SJSA1 (cell line): ENCODE measurements around the gene CCDC50. TPM values are rescaled to one million over a fixed set of nuclear protein-coding genes. Genes with fewer than 3 reads are reported as not detected.

ENCODE experiments used
- DNase-seq, 2 experiments: peaks; one replicate each; pipeline ENCODE4 v3.0.0-alpha.2; 2015 to 2020; ENCODE audit warnings: low spot score in 2 of 2, low read depth in 1 of 2
- H3K27ac ChIP-seq: fragments of 250-450 bp; sonication (Bioruptor Pico); 2 replicates; pipeline ENCODE4 v1.5.1; 2020; ENCODE audit warnings: mild to moderate bottlenecking, moderate library complexity
- H3K27me3 ChIP-seq: fragments of 250-450 bp; sonication (Bioruptor Pico); replicated peaks from 2 replicates; pipeline ENCODE4 v1.5.1; 2020; ENCODE audit warnings: mild to moderate bottlenecking, moderate library complexity
- H3K36me3 ChIP-seq: fragments of 250-450 bp; sonication (Bioruptor Pico); 2 replicates; pipeline ENCODE4 v1.5.1; 2020; ENCODE audit warnings: mild to moderate bottlenecking
- H3K4me1 ChIP-seq: fragments of 250-450 bp; sonication (Bioruptor Pico); replicated peaks from 2 replicates; pipeline ENCODE4 v1.6.1; 2021; ENCODE audit warnings: mild to moderate bottlenecking
- H3K4me3 ChIP-seq: fragments of 250-450 bp; sonication (Bioruptor Pico); 2 replicates; pipeline ENCODE4 v1.5.1; 2020; ENCODE audit warnings: mild to moderate bottlenecking
- H3K9me3 ChIP-seq: fragments of 250-450 bp; sonication (Bioruptor Pico); replicated peaks from 2 replicates; pipeline ENCODE4 v1.5.1; 2020; ENCODE audit warnings: mild to moderate bottlenecking
- total RNA-seq: library from RNA; depleted of rRNA; stranded (reverse); fragments of >200 nt; shearing (Covaris generic); gene quantifications from 2 replicates; pipeline ENCODE4 v1.2.3, GENCODE V29; 2014

Gene CCDC50
- total RNA-seq, 1 experiment from 2014 or later = 132 TPM

DNA sequence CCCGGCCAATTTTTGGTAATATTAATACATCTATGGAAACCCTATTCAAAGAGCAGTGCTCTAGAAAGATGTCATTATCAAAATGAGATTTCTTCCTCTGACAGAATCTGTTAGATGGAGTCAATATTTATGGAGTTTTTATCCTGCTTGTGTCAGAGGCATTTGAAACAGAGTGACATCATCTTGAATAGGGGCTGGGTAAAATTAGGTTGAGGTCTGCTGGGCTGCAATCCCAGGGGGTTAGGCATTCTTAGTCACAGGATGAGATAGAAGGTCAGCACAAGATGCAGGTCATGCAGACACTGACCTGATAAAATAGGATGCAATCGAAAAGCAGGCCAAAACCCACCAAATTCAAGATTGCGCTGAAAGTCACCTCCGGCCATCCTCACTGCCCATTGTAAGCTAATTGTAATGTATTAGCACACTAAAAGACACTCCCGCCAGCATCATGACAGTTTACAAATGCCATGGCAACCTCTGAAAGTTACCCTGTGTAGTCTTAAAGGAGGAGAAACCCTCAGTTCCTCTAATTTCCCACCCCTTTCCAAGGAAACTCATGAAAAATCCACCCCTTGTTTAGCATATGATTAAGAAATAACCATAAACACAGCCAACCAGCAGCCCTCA is 27.3 kb upstream of the CCDC50 start:
- Histone ChIP-seq H3K27me3 (no peaks in the 10 kb centered on the region), H3K4me1 (no peaks in the 10 kb centered on the region)
- no peak for DNase-seq

DNA sequence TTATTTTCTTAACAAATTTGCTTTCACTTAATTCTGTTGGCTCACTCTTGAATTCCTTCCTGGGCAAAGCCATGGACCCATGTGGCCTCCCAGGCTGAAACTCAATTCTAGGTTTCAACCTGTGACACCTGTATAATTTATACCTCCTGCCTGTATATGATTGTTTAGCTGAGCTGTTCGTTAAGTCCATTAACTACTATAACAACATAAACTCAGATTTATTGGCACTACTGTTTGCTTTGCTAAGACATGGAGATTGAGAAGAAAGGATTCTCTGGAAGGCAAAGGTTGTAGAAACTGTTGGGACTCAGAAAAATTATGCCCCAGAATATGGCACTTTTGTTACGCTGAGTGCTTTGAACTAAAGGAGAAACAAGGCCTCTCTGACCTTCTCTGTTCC is 26.7 kb upstream of the CCDC50 start:
- Histone ChIP-seq H3K4me3 (no peak overlapping the region), H3K4me1 (no peaks in the 10 kb centered on the region), H3K9me3 (no peaks in the 10 kb centered on the region), H3K36me3 (no peaks in the 10 kb centered on the region), H3K27me3 (no peaks in the 10 kb centered on the region), H3K27ac (no peak overlapping the region)
- no peak for DNase-seq

More for the DNA sequence above, 27.3 kb upstream of the CCDC50 start:
- Histone ChIP-seq H3K9me3 (no peaks in the 10 kb centered on the region), H3K27ac (no peak overlapping the region), H3K36me3 (no peaks in the 10 kb centered on the region), H3K4me3 (no peak overlapping the region)

DNA sequence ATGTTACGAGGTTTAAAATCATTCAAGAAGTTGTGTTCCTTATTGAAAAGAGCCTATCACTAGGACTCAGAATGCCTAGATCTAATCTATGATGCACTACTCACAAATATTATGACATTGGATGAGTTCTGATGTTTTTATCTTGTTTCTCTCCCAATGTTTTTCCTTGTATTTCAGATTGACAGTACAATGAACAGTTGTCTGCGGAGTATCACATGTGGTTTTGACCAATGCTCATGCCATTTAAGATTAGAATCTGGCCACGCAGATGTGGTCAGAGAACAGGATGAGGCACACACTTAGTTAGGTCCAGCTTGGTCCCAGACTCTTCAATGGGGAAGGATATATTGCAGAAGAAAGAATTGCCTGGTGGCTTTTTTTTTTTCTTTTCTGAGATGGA is 25.6 kb upstream of the CCDC50 start:
- no peak for DNase-seq
- no peak overlapping the region for H3K27ac ChIP-seq
- H3K9me3 ChIP-seq = no peaks in the 10 kb centered on the region
- no peaks in the 10 kb centered on the region for H3K27me3 ChIP-seq
- no peaks in the 10 kb centered on the region for H3K4me1 ChIP-seq
- no peaks in the 10 kb centered on the region for H3K36me3 ChIP-seq
- H3K4me3 ChIP-seq = no peak overlapping the region

DNA sequence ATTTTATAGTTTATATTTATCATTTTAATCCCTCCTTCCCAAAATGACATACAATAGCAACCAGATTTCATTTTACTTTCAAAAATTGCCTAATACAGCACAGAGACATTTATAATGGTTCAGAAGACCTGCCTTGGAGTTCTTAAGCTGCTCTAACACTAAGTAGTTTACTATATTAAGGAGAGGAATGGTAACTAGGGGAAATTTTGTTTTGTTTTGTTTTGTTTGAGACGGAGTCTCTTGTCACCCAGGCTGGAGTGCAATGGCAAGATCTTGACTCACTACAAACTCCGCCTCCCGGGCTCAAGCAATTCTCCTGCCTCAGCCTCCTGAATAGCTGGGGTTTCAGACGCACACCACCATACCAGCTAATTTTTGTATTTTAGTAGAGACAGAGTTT is 22.8 kb upstream of the CCDC50 start:
- H3K27me3 ChIP-seq = no peaks in the 10 kb centered on the region
- DNase-seq = no peak
- H3K4me1 ChIP-seq = no peaks in the 10 kb centered on the region
- H3K27ac ChIP-seq = no peak overlapping the region
- H3K4me3 ChIP-seq = no peak overlapping the region
- no peaks in the 10 kb centered on the region for H3K36me3 ChIP-seq
- H3K9me3 ChIP-seq = no peaks in the 10 kb centered on the region

DNA sequence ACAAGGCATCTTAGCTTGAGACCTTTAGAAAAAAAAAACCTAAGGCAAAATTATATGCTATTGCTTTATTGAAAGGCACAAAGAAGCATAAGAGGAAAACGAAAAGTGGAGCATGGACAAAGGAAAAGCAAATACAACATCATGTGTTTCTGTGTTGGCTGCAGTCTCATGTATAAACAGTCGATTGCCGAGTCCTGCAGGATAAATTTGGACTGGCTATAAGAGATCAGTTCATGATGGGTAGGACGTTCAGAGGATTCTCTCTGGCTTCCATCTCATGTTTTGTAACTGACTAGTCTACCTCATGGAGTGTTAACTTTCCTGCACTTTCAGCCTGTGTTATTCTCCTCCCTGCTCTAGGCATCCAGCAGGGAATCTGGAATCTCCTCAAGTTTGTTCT is 21.9 kb upstream of the CCDC50 start:
- Histone ChIP-seq H3K9me3 (no peaks in the 10 kb centered on the region), H3K36me3 (no peaks in the 10 kb centered on the region), H3K4me3 (no peak overlapping the region), H3K4me1 (no peaks in the 10 kb centered on the region), H3K27ac (no peak overlapping the region), H3K27me3 (no peaks in the 10 kb centered on the region)
- DNase-seq = no peak

DNA sequence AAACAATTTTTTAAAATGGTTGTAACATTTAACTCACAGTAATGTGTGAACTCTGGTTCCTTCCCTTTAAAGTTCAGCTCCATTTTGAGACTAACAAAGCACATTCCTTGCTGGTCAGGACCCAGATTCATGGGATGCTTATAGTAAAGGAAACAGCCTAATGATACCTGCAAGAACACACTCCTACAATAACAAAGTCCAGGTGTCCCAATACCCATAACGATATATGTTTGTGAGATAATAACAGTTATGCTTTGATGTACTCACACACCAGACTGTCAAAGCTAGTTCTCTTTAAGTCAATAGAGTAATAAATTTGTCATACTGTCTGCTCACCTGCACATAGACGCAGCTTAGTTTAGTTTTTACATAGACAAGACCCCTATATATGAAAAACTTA is 15.9 kb upstream of the CCDC50 start:
- Histone ChIP-seq H3K36me3 (no peaks in the 10 kb centered on the region), H3K4me1 (no peaks in the 10 kb centered on the region), H3K27ac (no peak overlapping the region), H3K27me3 (no peaks in the 10 kb centered on the region), H3K4me3 (no peak overlapping the region), H3K9me3 (no peaks in the 10 kb centered on the region; the same call in 1 of the 2 replicates)
- DNase-seq = no peak

DNA sequence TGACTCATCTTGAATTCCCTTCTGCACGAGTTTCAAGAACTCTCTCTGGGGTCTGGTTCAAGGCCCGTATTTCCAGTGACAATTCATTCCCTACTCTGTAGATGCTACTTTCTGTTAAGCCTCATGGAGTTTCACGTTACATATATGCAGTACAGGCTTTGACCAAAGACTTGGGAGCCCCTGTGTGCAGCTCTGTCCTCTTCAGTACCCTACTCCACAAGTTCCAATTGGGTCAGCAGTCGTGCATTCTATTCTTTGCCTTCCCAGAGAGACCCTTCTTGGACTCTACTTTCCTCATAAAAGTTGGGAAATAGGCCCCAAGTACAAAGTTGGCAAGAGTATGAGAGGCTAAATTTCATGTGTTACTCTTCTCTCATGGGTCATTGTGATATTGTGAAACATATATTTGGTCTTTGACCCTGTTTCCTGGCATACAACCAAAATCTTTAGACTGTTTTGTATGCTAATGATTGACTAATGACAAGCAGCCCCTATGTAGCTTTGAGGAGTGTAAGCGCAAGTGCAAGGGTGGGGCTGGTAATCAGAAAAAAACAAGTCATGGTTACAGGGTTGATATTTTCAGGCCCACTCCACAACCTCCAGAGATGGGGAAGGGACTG is 15.0 kb upstream of the CCDC50 start:
- no peak for DNase-seq
- Histone ChIP-seq H3K27me3 (no peaks in the 10 kb centered on the region), H3K4me3 (no peak overlapping the region)

DNA sequence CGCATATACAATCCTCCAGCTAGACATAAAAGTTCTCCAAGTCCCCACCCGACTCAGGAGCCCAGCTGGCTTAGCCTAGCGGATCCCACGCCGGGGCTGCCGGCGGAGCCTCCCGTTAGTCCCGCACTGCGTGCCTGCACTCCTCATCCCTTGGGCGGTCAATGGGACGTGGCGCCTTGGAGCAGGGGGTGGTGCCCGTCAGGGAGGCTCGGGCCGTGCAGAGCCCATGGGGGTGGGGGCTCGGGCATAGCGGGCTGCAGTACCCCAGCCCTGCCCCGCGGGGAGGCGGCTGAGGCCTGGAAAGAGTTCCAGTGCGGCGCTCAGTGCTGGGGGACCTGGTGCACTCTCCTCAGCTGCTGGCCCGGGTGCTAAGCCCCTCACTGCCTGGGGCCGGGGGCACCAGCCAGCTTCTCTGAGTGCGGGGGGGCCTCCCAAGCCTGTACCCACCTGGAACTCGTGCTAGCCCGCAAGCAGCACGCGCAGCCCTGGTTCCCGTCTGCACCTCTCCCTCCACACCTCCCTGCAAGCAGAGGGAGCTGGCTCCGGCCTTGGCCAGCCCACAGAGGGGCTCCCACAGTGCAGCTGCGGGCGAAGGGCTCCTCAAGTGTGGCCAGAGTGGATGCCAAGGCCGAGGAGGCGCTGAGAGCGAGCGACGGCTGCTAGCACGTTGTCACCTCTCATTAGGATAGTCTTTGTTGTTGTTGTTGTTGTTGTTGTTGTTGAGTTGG is 12.2 kb upstream of the CCDC50 start:
- no peaks in the 10 kb centered on the region; the same call in 1 of the 2 replicates for H3K9me3 ChIP-seq
- H3K36me3 ChIP-seq = no peaks in the 10 kb centered on the region
- no peak overlapping the region for H3K4me3 ChIP-seq
- no peaks in the 10 kb centered on the region for H3K27me3 ChIP-seq
- H3K4me1 ChIP-seq = no peaks in the 10 kb centered on the region
- H3K27ac ChIP-seq = no peak overlapping the region
- DNase-seq = no peak

More for the DNA sequence above, 15.0 kb upstream of the CCDC50 start:
- no peaks in the 10 kb centered on the region; the same call in 1 of the 2 replicates for H3K9me3 ChIP-seq
- H3K4me1 ChIP-seq = no peaks in the 10 kb centered on the region
- H3K36me3 ChIP-seq = no peaks in the 10 kb centered on the region
- no peak overlapping the region for H3K27ac ChIP-seq

DNA sequence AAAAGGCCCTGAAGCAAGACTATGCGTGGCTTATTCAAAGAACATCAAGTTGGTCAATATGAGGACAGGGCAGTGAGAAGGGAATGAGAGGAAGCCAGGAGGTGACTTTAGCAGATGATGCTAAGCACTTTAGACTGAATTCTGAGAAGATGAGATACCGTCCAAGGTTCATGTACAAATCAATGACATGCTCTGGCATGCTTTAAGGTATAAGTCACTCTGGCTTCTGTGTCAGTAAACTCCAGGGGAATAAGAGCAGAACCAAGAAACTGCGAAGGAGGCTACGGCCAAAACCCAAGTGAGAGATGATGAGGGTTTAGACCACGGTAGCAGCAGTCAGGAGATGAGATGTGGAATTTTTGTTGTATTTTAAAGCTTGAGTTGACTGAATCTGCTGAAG is 8.9 kb upstream of the CCDC50 start:
- Histone ChIP-seq H3K4me1 (no peaks in the 10 kb centered on the region), H3K4me3 (no peak overlapping the region), H3K27ac (no peak overlapping the region), H3K27me3 (no peaks in the 10 kb centered on the region), H3K36me3 (no peaks in the 10 kb centered on the region), H3K9me3 (no peaks in the 10 kb centered on the region; the same call in 1 of the 2 replicates)
- no peak for DNase-seq

DNA sequence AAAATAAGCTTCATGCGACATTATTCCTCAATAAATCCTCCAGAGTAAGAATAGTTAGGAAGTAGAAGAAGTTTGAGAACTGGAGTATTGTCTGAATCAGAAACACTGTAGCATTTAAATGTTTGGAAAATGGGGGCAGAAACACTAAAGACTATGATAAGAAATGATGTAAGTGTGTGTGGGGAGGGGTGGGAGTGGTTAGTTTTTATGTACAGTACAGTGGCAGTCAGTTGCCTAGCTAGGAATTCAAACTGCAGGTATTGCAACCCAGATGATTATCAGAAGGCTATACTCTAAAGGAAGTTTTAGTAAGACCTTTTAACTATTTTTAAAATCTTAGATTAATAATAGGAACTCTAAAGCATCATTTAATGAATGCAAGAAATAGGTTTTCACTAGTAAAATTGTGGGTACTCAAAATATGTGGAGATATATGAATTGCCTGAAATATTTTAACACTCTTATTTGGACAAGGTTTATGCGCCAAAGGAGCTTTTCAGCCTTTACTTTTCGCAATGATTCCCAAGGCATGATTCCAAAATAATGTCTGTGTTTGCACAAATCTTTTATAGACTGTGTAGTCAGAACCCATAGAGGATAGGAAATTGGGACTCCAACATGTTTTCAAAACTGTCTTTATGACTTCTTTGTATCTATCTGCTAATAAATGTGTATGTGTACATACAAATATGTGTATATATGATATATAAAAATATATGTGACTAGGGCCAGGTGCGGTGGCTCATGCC is 8.0 kb upstream of the CCDC50 start:
- Histone ChIP-seq H3K9me3 (no peaks in the 10 kb centered on the region; the same call in 1 of the 2 replicates), H3K4me1 (no peaks in the 10 kb centered on the region), H3K36me3 (no peaks in the 10 kb centered on the region), H3K27ac (no peak overlapping the region), H3K27me3 (no peaks in the 10 kb centered on the region), H3K4me3 (no peak overlapping the region)
- no peak for DNase-seq

DNA sequence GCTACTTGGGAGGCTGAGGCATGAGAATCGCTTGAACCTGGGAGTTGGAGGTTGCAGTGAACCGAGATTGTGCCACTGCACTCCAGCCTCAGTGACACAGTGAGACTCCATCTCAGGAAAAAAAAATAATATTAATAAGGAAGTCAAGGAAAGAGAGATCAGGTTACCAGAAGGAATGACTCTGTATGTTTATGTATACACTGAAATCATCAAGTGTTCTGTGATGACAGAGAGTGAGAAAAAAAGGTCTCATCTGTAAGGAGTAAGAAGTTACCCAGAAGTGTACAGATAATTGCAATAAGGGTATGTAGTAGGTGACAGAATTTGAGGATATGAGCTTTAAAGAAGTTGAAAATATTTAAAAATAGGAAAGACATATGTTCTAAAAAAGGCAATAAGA is 4.3 kb upstream of the CCDC50 start:
- no peaks in the 10 kb centered on the region for H3K27me3 ChIP-seq
- no peak for DNase-seq
- H3K9me3 ChIP-seq = no peaks in the 10 kb centered on the region
- H3K4me1 ChIP-seq = peaks cover 5% of the 10 kb centered on the region; the same call in 1 of the 2 replicates
- H3K4me3 ChIP-seq = no peak overlapping the region
- H3K36me3 ChIP-seq = peaks cover 5% of the 10 kb centered on the region
- no peak overlapping the region for H3K27ac ChIP-seq

DNA sequence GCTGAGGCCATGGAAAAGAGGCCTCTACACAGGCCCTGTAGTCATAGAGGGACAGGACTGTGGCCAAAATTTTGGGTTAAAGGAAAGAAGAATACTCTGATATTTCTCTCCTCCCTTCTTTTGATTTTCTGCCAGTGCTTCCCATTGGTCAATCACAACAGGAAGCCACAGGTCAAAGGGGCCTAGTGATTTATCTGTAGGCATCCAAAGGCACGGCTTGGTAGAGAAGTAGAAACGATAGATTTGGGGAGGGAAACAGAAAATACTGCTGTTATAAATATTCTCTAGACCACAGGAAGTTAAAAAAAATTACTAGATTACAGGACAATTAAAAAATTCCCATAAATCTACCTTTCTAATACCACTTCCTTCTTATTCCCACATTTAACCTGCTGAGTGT is 1.7 kb upstream of the CCDC50 start:
- DNase-seq = no peak
- Histone ChIP-seq H3K36me3 (peaks cover 5% of the 10 kb centered on the region), H3K27ac (no peak overlapping the region), H3K4me3 (no peak overlapping the region), H3K4me1 (peaks cover 19% of the 10 kb centered on the region), H3K27me3 (no peaks in the 10 kb centered on the region), H3K9me3 (no peaks in the 10 kb centered on the region)

DNA sequence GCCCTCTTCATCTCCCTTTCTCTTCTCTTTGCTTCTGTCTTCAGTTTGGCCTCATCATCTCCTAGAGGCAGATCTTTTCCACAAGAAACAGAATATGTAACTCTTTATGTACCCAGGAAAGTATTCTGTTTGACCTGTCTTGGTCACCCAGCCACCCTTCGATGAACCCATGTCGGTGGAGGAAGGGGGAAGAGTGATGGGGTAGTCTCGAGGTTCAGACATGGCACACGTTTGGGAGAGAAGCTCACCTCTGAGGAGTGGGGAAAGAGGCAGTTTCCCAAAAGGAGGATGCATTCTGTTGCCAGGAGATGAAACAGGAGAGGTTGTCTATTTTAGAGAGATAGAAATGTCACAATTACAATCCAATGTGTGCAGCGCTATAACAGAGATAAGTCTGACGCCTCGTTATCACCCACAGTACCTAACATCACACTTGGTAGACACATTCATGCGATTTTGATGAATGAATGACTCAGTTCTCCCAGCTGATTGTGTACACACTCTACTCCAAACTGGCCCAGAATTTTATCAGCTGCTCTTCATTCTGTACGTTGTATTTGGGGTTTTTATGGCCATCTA is 722 bp upstream of the CCDC50 start:
- Histone ChIP-seq H3K4me1 (peaks cover 23% of the 10 kb centered on the region), H3K36me3 (peaks cover 5% of the 10 kb centered on the region), H3K27ac (peak overlapping the region; percentile 83), H3K4me3 (peak overlapping the region; percentile 87), H3K9me3 (no peaks in the 10 kb centered on the region), H3K27me3 (no peaks in the 10 kb centered on the region)
- no peak for DNase-seq
